ENCODE measurements around the gene RARRES2. TPM values are rescaled to one million over a fixed set of nuclear protein-coding genes. Genes with fewer than 3 reads are reported as not detected.

RARRES2 gene
- total and polyA plus RNA-seq, 2 of the 13 experiments (the other 11 are each of a cell fraction or from before 2014, with no cell fraction given) = 134 to 172 TPM

DNA sequence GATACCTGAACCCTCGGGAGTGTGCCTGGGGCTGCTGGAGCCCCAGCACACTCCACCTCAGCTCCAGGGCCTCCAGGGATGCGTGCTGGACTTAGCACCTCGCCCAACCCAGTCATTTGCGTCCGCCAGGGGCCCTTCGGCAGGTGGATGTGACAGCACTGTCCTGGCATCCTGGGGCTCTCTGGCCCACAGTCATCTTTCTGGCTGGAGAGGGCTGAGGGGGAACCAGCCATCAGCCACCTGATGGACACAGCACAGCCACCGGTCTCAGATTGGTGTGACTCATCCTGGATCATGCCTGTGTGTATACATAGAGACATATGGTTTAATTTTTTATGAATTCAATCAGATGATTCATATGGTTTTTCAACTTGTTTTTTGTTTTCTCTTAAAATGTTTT lies 48.8 kb upstream of the RARRES2 start:
- H2AFZ ChIP-seq (ENCODE audit: low read length) = no peak overlapping the region
- DNase-seq (ENCODE audit: low spot score) (no peak), ATAC-seq (no peak), FAIRE-seq (no peak)
- BruUV-seq (replicated peaks) = no TSS peak
- H3K4me1 ChIP-seq (ENCODE audit: insufficient read depth, low read length) = peaks cover 42% of the 10 kb centered on the region
- no peaks in the 10 kb centered on the region for H4K20me1 ChIP-seq (ENCODE audit: insufficient read depth, low read length)
- H3K36me3 ChIP-seq (replicated peaks in 1 of 2; ENCODE audit: control insufficient read depth in 1 of 2, insufficient read depth in 2 of 2, low read length in 2 of 2) = peaks cover 0 to 3% of the 10 kb centered on the region in 2 experiments; a peak in 2 of 5 replicates
- ChIA-PET CTCF (ENCODE audit: low intra/inter-chr PET ratio, low total read pairs) (interaction anchor here (1.9 to 2.1 kb wide), 2 partner anchors 31 to 33 kb away, joined by 5 to 45 read pairs; no protein-coding TSS in a partner anchor), POLR2A (interaction anchor here (1.9 to 8.7 kb wide), 3 partner anchors 12 to 50 kb away, joined by 9 to 181 read pairs (median 23); a partner anchor contains a TSS)
- no peaks in the 10 kb centered on the region for H3K9me3 ChIP-seq (ENCODE audit: low read length)
- intact Hi-C loops (cut with micrococcal nuclease; ENCODE audit: unreplicated experiment) (no loop called here), in situ Hi-C loops (cut with HindIII; ENCODE audit: extremely low pct_ligation_motif_present, low pct_unique_long_range_greater_than_20kb) (no loop called here)
- TF ChIP-seq, protein P1, sequence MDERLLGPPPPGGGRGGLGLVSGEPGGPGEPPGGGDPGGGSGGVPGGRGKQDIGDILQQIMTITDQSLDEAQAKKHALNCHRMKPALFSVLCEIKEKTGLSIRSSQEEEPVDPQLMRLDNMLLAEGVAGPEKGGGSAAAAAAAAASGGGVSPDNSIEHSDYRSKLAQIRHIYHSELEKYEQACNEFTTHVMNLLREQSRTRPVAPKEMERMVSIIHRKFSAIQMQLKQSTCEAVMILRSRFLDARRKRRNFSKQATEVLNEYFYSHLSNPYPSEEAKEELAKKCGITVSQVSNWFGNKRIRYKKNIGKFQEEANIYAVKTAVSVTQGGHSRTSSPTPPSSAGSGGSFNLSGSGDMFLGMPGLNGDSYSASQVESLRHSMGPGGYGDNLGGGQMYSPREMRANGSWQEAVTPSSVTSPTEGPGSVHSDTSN (CRISPR knock-in tag; IDR thresholded peaks at IDR 0.05) = no peak
- no peak for TF ChIP-seq ZNF260 (CRISPR knock-in tag; IDR thresholded peaks at IDR 0.05; ENCODE audit: borderline replicate concordance, low read depth)
- TF ChIP-seq AGO2 (optimal IDR thresholded peaks at IDR 0.05; ENCODE audit: low read depth, low read length) = peak; percentile 39
- TF ChIP-seq ZBTB33 (CRISPR knock-in tag; IDR thresholded peaks at IDR 0.05) = peak; percentile 80
- no peaks in the 10 kb centered on the region for H3K27me3 ChIP-seq (ENCODE audit: control insufficient read depth in 1 of 2, insufficient read depth in 2 of 2, low read length in 2 of 2)
- H3K4me3 ChIP-seq (replicated peaks in 1 of 3; ENCODE audit: insufficient read depth in 1 of 3, low read depth in 2 of 3, low read length in 3 of 3) = no peak overlapping the region
- no peak overlapping the region for H3K27ac ChIP-seq (ENCODE audit: extremely low read length, insufficient read depth, low read length)
- WGBS (ENCODE audit: low lambda C conversion rate) = 91% methylated on average over 5 of the region's 7 CpGs
- H3K79me2 ChIP-seq (ENCODE audit: insufficient read depth, low read length) = peaks cover 2% of the 10 kb centered on the region
- H3K4me2 ChIP-seq (ENCODE audit: low read depth, low read length) = no peak overlapping the region
- no peak overlapping the region for H3K9ac ChIP-seq (ENCODE audit: insufficient read depth, low read depth, low read length)

Measured in HepG2 (cell line).